ENCODE data around the gene PALLD.

- TF ChIP-seq CTCF (IDR thresholded peaks at IDR 0.05; ENCODE audit: borderline replicate concordance, extremely low read depth, low read length, poor library complexity, severe bottlenecking) (no peak), EZH2 (IDR thresholded peaks at IDR 0.05; ENCODE audit: borderline replicate concordance, low read depth, low read length, severe bottlenecking) (no peak)
Measured at GRCh38 chr4:168757500-168757899, 260.6 kb downstream of the PALLD start.
